Measurements from ENCODE around the gene TNIP2.

- TF ChIP-seq EP300 (IDR thresholded peaks at IDR 0.05) (no peak), CTCF (IDR thresholded peaks at IDR 0.05) (no peak), POLR2A (IDR thresholded peaks at IDR 0.05) (no peak), POLR2AphosphoS5 (IDR thresholded peaks at IDR 0.05) (no peak)
Observed at GRCh38 chr4:2788101-2788500, 32.0 kb upstream of the TNIP2 start.
